GM18526 (cell line): ENCODE measurements around the gene PTPN5.

Source experiments
- POLR2A ChIP-seq: IDR thresholded peaks from 3 replicates; pipeline ENCODE4 v1.6.1; 2011; ENCODE audit not compliant: insufficient read length; ENCODE audit errors: extremely low read depth

Gene PTPN5

GRCh38 chr11:18707811-18708340, 83.7 kb downstream of the PTPN5 start:
- TF ChIP-seq POLR2A = no peak

GRCh38 chr11:18706330-18707243, 85.0 kb downstream of the PTPN5 start:
- no peak for TF ChIP-seq POLR2A

GRCh38 chr11:18705651-18706281, 85.8 kb downstream of the PTPN5 start:
- TF ChIP-seq POLR2A = no peak

- TF ChIP-seq POLR2A = no peak
These were observed 86.9 kb downstream of the PTPN5 start for GRCh38 chr11:18704698-18705097.

- TF ChIP-seq POLR2A = no peak
These were observed 87.5 kb downstream of the PTPN5 start for GRCh38 chr11:18704045-18704645.

GRCh38 chr11:18703001-18703763, 88.4 kb downstream of the PTPN5 start:
- no peak for TF ChIP-seq POLR2A

GRCh38 chr11:18701614-18702216, 89.9 kb downstream of the PTPN5 start:
- TF ChIP-seq POLR2A = no peak

- TF ChIP-seq POLR2A = no peak
These were observed 90.7 kb downstream of the PTPN5 start for GRCh38 chr11:18700872-18701271.

- TF ChIP-seq POLR2A = no peak
These were observed 91.2 kb downstream of the PTPN5 start for GRCh38 chr11:18700375-18700774.

- no peak for TF ChIP-seq POLR2A
These were observed 91.7 kb downstream of the PTPN5 start for GRCh38 chr11:18699848-18700261.

- no peak for TF ChIP-seq POLR2A
These were observed 92.4 kb downstream of the PTPN5 start for GRCh38 chr11:18699269-18699596.

- no peak for TF ChIP-seq POLR2A
These were observed 93.0 kb downstream of the PTPN5 start, which contains the start of gene TMEM86A for GRCh38 chr11:18698341-18699268. Gene TMEM86A, plus strand, starts transcription at chr11:18698779. Its CDS starts 108 bp downstream, at chr11:18698887.

- no peak for TF ChIP-seq POLR2A
These were observed 94.0 kb downstream of the PTPN5 start for GRCh38 chr11:18697576-18697975.

- TF ChIP-seq POLR2A = no peak
These were observed 94.9 kb downstream of the PTPN5 start for GRCh38 chr11:18696638-18697225.
